Caco-2 (cell line): ENCODE measurements around the gene PKD1. TPM values are rescaled to one million over a fixed set of nuclear protein-coding genes. Genes with fewer than 3 reads are reported as not detected.

Experiments used
- BruUV-seq: library from RNA; stranded (reverse); fragments of 400-500 nt; replicated peaks from 2 replicates; lab custom pipeline; 2021; lab: Mats Ljungman, UMichigan
- CTCF ChIA-PET: fragments of 300-600 bp; sonication (Branson Sonifier 250); formaldehyde crosslinking; loops from one replicate; lab custom pipeline; 2022; ENCODE audit warnings: antibody characterized with exemption; lab: Charles Lee
- POLR2A ChIA-PET: fragments of 300-600 bp; sonication (Branson Sonifier 250); formaldehyde crosslinking; loops from one replicate; lab custom pipeline; 2022; ENCODE audit warnings: antibody characterized with exemption; lab: Charles Lee
- DNase-seq, 2 experiments: peaks; one replicate each; pipeline versions ENCODE4 v3.0.0 to v3.0.0-alpha.2; 2020 to 2022
- H3K27me3 ChIP-seq: replicated peaks from 2 replicates; pipeline ENCODE4 v1.6.0; 2011; ENCODE audit warnings: low read length; ENCODE audit not compliant: control insufficient read depth, insufficient read depth
- H3K36me3 ChIP-seq: 2 replicates; pipeline ENCODE4 v1.5.1; 2011; ENCODE audit warnings: low read length; ENCODE audit not compliant: control insufficient read depth, insufficient read depth
- H3K4me1 ChIP-seq: fragments of 250-450 bp; sonication (Bioruptor Pico); 2 replicates; pipeline ENCODE4 v1.5.1; 2020; ENCODE audit warnings: mild to moderate bottlenecking
- H3K4me3 ChIP-seq: 2 replicates; pipeline ENCODE4 v1.5.1; 2011; ENCODE audit warnings: low read depth, mild to moderate bottlenecking, control low read depth, low read length
- H3K9me3 ChIP-seq: fragments of 250-450 bp; sonication (Bioruptor Pico); 2 replicates; pipeline ENCODE4 v1.5.1; 2020; ENCODE audit warnings: mild to moderate bottlenecking, moderate library complexity
- H3K27ac Mint-ChIP-seq: one replicate; pipeline ENCODE4 v1.8.0; 2022; ENCODE audit warnings: mixed read lengths; ENCODE audit not compliant: unreplicated experiment
- H3K27me3 Mint-ChIP-seq: one replicate; pipeline ENCODE4 v1.8.0; 2022; ENCODE audit warnings: mixed read lengths; ENCODE audit not compliant: insufficient read depth, unreplicated experiment
- H3K36me3 Mint-ChIP-seq: one replicate; pipeline ENCODE4 v1.8.0; 2022; ENCODE audit warnings: mild to moderate bottlenecking, mixed read lengths; ENCODE audit not compliant: insufficient read depth, unreplicated experiment
- H3K4me1 Mint-ChIP-seq: one replicate; pipeline ENCODE4 v1.8.0; 2022; ENCODE audit warnings: low read depth, mixed read lengths; ENCODE audit not compliant: unreplicated experiment
- H3K4me3 Mint-ChIP-seq: one replicate; pipeline ENCODE4 v1.8.0; 2022; ENCODE audit warnings: mild to moderate bottlenecking, moderate library complexity, mixed read lengths; ENCODE audit not compliant: unreplicated experiment
- H3K9me3 Mint-ChIP-seq: one replicate; pipeline ENCODE4 v1.8.0; 2022; ENCODE audit warnings: mixed read lengths; ENCODE audit not compliant: unreplicated experiment
- intact Hi-C: fragments of 100-400 bp; cut with micrococcal nuclease; formaldehyde crosslinking; loops from one replicate; pipeline ENCODE4 v1.10.0; 2022; ENCODE audit not compliant: unreplicated experiment
- total RNA-seq: library from RNA; stranded (reverse); gene quantifications from 2 replicates; pipeline ENCODE4 v1.2.3, GENCODE V29; 2022
- TF ChIP-seq, protein P1 (sequence below), 2 experiments: fragments of 200-600 bp in 1 of 2; IDR thresholded peaks; 1 replicate in 1 of 2; 2 replicates in 1 of 2; pipeline versions ENCODE4 v1.5.1 to v1.8.0; 2011 to 2022; ENCODE audit warnings: antibody characterized with exemption in 1 of 2, control low read depth in 1 of 2, inconsistent platforms in 1 of 2, low read depth in 1 of 2, low read length in 1 of 2, mild to moderate bottlenecking in 1 of 2, moderate library complexity in 1 of 2; ENCODE audit not compliant: insufficient read depth in 1 of 2, severe bottlenecking in 1 of 2, unreplicated experiment in 1 of 2

Gene PKD1
- total RNA-seq, 1 experiment from 2014 or later = 70.5 TPM

- ChIA-PET CTCF (no interaction called here), POLR2A (no interaction called here)
- TF ChIP-seq, protein P1, sequence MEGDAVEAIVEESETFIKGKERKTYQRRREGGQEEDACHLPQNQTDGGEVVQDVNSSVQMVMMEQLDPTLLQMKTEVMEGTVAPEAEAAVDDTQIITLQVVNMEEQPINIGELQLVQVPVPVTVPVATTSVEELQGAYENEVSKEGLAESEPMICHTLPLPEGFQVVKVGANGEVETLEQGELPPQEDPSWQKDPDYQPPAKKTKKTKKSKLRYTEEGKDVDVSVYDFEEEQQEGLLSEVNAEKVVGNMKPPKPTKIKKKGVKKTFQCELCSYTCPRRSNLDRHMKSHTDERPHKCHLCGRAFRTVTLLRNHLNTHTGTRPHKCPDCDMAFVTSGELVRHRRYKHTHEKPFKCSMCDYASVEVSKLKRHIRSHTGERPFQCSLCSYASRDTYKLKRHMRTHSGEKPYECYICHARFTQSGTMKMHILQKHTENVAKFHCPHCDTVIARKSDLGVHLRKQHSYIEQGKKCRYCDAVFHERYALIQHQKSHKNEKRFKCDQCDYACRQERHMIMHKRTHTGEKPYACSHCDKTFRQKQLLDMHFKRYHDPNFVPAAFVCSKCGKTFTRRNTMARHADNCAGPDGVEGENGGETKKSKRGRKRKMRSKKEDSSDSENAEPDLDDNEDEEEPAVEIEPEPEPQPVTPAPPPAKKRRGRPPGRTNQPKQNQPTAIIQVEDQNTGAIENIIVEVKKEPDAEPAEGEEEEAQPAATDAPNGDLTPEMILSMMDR (IDR thresholded peaks at IDR 0.05; ENCODE audit: insufficient read depth in 1 of 2, low read depth in 1 of 2, low read length in 1 of 2, severe bottlenecking in 1 of 2, unreplicated experiment in 1 of 2) = no peak
- no peak overlapping the region for H3K27ac Mint-ChIP-seq
- no peaks in the 10 kb centered on the region for H3K9me3 Mint-ChIP-seq
- no peaks in the 10 kb centered on the region for H3K27me3 Mint-ChIP-seq
- DNase-seq = no peak
- no TSS peak for BruUV-seq
- H3K27me3 ChIP-seq = no peaks in the 10 kb centered on the region
- H3K4me3 Mint-ChIP-seq = no peak overlapping the region
- peaks cover 4% of the 10 kb centered on the region for H3K36me3 Mint-ChIP-seq
- no peaks in the 10 kb centered on the region; the same call in 1 of the 2 replicates for H3K36me3 ChIP-seq
- no peaks in the 10 kb centered on the region for H3K4me1 Mint-ChIP-seq
- H3K4me3 ChIP-seq = no peak overlapping the region
- H3K9me3 ChIP-seq = no peaks in the 10 kb centered on the region
- intact Hi-C loops = no loop called here
- no peaks in the 10 kb centered on the region for H3K4me1 ChIP-seq
These were observed 61.6 kb downstream of the PKD1 start for GRCh38 chr16:2074071-2074470.

DNA sequence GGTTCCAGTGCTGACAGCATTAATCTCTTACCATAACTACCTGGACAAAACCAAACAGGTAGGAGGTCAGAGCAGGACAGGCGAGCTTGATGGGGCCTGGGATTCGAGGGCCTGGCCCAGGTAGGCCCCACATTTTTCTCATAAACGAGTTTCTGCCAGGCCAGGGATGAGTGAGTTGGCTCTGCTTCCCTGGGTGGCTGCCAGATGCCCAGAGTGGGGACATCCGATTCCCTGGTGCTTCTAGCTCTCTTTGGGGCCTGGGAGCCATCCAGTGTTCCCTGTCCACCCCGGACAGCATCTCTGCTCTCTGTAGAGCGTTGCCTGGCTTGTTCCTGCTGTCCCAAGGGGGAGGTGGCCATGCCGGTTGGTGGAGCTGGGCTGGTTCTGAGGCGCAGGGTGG, 62.8 kb downstream of the PKD1 start:
- Mint-ChIP-seq H3K27ac (no peak overlapping the region), H3K36me3 (no peaks in the 10 kb centered on the region)

DNA sequence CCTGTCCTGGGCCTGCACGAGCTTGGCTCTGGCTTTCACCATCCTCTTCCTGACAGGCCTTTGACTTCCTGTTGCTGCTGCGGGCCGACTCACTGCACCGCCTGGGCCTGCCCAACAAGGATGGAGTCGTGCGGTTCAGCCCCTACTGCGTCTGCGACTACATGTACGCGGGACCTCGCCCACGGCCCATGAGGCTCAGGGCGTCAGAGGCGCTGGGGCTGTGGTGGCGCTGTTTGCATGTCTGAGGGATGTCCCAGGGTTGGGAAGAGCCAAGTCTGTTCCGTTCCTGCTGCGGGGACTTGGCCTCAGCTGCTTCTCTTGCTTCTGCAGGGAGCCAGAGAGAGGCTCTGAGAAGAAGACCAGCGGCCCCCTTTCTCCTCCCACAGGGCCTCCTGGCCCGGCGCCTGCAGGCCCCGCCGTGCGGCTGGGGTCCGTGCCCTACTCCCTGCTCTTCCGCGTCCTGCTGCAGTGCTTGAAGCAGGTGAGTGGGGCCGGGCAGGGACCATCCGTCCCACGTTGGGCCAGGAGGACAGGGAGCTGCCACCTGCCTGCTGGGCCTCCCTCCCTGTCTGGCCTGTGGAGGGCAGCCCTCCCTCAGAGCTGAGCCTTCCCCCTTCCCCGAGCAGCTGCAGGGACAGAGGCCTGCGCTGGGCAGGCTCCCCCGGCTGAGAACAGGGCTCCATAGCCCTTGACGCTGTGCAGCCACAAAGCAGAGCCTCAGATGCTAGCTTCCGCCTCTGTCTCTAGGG, 64.1 kb downstream of the PKD1 start:
- BruUV-seq = no TSS peak
- H3K4me3 ChIP-seq = no peak overlapping the region
- no peak overlapping the region for H3K27ac Mint-ChIP-seq
- H3K4me3 Mint-ChIP-seq = no peak overlapping the region
- intact Hi-C loops = no loop called here
- DNase-seq = no peak
- ChIA-PET CTCF (interaction anchor here (0.6 kb wide), 1 partner anchor 19 kb away, joined by 4 read pairs; no protein-coding TSS in a partner anchor), POLR2A (no interaction called here)
- no peaks in the 10 kb centered on the region for H3K27me3 ChIP-seq
- no peaks in the 10 kb centered on the region for H3K4me1 Mint-ChIP-seq
- no peaks in the 10 kb centered on the region for H3K9me3 Mint-ChIP-seq
- H3K36me3 ChIP-seq = no peaks in the 10 kb centered on the region; the same call in 1 of the 2 replicates
- no peaks in the 10 kb centered on the region for H3K4me1 ChIP-seq
- TF ChIP-seq, protein P1 (IDR thresholded peaks at IDR 0.05; ENCODE audit: insufficient read depth in 1 of 2, low read depth in 1 of 2, low read length in 1 of 2, severe bottlenecking in 1 of 2, unreplicated experiment in 1 of 2) = no peak
- H3K36me3 Mint-ChIP-seq = no peaks in the 10 kb centered on the region
- H3K9me3 ChIP-seq = no peaks in the 10 kb centered on the region
- H3K27me3 Mint-ChIP-seq = no peaks in the 10 kb centered on the region

More for the DNA sequence above, 62.8 kb downstream of the PKD1 start:
- Histone ChIP-seq H3K4me1 (no peaks in the 10 kb centered on the region), H3K4me3 (no peak overlapping the region), H3K36me3 (no peaks in the 10 kb centered on the region; the same call in 1 of the 2 replicates), H3K27me3 (no peaks in the 10 kb centered on the region), H3K9me3 (no peaks in the 10 kb centered on the region)
- intact Hi-C loops = no loop called here
- H3K27me3 Mint-ChIP-seq = no peaks in the 10 kb centered on the region
- BruUV-seq = no TSS peak
- ChIA-PET POLR2A (no interaction called here), CTCF (no interaction called here)
- TF ChIP-seq, protein P1 (IDR thresholded peaks at IDR 0.05; ENCODE audit: insufficient read depth in 1 of 2, low read depth in 1 of 2, low read length in 1 of 2, severe bottlenecking in 1 of 2, unreplicated experiment in 1 of 2) = no peak
- H3K9me3 Mint-ChIP-seq = no peaks in the 10 kb centered on the region
- no peak for DNase-seq
- H3K4me3 Mint-ChIP-seq = no peak overlapping the region
- no peaks in the 10 kb centered on the region for H3K4me1 Mint-ChIP-seq
